ENCODE data around the gene PTPRC.

Gene PTPRC

DNA sequence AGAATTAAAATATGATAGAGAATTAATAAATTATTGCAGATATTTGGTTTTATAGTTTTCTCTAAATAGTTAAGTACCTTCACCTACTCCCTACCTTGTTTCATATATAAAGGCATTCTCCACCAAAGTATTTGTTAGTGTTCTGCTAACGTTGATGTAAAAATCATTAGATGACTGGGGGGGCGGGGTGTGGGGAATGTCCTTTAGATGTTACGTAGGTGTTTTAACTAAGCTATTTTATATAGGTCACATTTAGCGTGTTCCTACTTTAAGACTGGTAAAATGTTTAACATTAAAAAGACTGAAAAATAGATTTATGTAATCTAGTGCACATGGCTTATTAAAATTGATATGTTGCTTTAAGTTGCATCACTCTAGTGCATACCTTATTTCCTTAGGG lies 48.6 kb downstream of the PTPRC start:
- no peak for DNase-seq (ENCODE audit: low spot score)
- TF ChIP-seq, protein P1, sequence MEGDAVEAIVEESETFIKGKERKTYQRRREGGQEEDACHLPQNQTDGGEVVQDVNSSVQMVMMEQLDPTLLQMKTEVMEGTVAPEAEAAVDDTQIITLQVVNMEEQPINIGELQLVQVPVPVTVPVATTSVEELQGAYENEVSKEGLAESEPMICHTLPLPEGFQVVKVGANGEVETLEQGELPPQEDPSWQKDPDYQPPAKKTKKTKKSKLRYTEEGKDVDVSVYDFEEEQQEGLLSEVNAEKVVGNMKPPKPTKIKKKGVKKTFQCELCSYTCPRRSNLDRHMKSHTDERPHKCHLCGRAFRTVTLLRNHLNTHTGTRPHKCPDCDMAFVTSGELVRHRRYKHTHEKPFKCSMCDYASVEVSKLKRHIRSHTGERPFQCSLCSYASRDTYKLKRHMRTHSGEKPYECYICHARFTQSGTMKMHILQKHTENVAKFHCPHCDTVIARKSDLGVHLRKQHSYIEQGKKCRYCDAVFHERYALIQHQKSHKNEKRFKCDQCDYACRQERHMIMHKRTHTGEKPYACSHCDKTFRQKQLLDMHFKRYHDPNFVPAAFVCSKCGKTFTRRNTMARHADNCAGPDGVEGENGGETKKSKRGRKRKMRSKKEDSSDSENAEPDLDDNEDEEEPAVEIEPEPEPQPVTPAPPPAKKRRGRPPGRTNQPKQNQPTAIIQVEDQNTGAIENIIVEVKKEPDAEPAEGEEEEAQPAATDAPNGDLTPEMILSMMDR (IDR thresholded peaks at IDR 0.05; ENCODE audit: borderline replicate concordance, control extremely low read depth, extremely low read depth, insufficient read depth, missing control alignments), result no peak
- in situ Hi-C loops (cut with MboI; ENCODE audit: low sequenced_read_pairs, unreplicated experiment), result no loop called here

DNA sequence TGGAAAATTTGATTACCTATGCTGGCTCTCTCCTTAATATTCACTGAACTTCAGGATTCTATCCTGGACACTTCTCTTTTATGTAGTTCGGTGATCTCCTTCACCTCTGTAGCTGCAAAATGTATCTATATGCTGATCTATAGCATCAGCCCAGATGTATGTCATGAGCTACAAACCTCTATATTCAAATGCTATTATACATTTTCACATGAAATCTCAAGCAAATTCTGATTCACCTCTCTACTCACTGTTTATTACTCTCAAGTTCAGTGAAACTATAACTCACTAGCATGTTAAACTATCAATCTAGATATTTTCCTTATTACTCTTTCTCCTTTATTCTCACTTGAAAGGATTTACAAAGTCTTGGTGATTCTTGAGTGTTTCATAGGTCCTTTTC lies 52.2 kb downstream of the PTPRC start:
- TF ChIP-seq, protein P1 (IDR thresholded peaks at IDR 0.05; ENCODE audit: borderline replicate concordance, control extremely low read depth, extremely low read depth, insufficient read depth, missing control alignments), result no peak
- in situ Hi-C loops (cut with MboI; ENCODE audit: low sequenced_read_pairs, unreplicated experiment), result no loop called here
- DNase-seq (ENCODE audit: low spot score), result no peak

DNA sequence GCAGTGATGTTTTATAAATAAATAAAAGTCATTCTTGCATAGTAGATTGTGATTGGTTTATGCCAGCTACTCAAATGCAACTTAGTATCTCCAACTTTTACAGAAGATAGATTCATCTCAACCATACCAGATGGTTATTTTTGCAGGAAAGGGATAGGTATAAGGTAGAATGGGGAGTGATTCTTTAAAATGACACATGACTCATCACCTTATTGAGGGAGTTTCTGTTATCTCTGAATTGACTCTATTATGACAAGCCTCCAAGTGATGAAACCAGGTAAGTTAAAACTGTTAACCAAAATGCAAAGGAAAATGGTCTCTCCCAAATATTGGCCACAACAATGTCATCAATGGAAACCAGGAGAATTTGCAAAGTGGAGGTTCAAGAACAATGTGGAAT lies 54.5 kb downstream of the PTPRC start:
- in situ Hi-C loops (cut with MboI; ENCODE audit: low sequenced_read_pairs, unreplicated experiment), result no loop called here
- TF ChIP-seq, protein P1 (IDR thresholded peaks at IDR 0.05; ENCODE audit: borderline replicate concordance, control extremely low read depth, extremely low read depth, insufficient read depth, missing control alignments), result no peak
- DNase-seq (ENCODE audit: low spot score), result no peak

DNA sequence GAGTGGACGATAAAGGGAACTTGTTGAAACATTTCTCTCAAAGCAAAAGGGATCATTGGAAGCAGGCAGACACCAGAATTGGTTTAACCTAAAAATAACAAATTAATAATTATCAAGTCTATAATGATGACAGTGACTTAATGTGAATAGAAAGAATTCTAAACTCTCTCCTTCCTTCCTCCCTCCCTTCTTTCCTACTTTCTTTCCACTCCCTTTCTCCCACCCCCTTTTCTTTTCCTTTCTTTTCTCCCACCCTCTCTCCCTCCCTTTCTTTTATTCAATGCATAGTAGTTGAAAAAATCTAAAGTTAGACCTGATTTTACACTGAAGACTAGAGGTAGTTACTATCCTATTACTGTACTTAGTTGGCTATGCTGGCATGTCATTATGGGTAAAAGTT lies 55.7 kb downstream of the PTPRC start:
- DNase-seq (ENCODE audit: low spot score), result no peak
- in situ Hi-C loops (cut with MboI; ENCODE audit: low sequenced_read_pairs, unreplicated experiment), result no loop called here

DNA sequence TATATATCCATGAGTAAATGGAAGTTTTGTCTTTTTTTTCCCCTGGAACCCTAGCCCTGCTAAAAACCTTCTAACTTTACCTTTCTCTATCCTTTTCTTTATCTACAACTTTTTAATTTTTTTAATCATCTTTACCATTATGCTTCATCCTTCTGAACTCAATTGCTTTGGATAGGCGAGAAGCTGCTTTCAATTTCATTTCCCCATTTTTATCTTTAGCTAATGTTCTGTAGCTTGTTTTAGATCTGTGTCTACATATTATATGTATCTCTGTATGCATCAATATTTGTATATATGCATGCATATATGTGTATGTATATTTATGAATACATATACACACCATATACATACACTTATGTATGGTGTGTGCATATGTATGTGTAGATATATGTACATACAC lies 57.4 kb downstream of the PTPRC start:
- in situ Hi-C loops (cut with MboI; ENCODE audit: low sequenced_read_pairs, unreplicated experiment), result no loop called here
- no peak for DNase-seq (ENCODE audit: low spot score)
- TF ChIP-seq, protein P1 (IDR thresholded peaks at IDR 0.05; ENCODE audit: borderline replicate concordance, control extremely low read depth, extremely low read depth, insufficient read depth, missing control alignments), result no peak

More for the DNA sequence above, 55.7 kb downstream of the PTPRC start:
- TF ChIP-seq, protein P1 (IDR thresholded peaks at IDR 0.05; ENCODE audit: borderline replicate concordance, control extremely low read depth, extremely low read depth, insufficient read depth, missing control alignments), result no peak

DNA sequence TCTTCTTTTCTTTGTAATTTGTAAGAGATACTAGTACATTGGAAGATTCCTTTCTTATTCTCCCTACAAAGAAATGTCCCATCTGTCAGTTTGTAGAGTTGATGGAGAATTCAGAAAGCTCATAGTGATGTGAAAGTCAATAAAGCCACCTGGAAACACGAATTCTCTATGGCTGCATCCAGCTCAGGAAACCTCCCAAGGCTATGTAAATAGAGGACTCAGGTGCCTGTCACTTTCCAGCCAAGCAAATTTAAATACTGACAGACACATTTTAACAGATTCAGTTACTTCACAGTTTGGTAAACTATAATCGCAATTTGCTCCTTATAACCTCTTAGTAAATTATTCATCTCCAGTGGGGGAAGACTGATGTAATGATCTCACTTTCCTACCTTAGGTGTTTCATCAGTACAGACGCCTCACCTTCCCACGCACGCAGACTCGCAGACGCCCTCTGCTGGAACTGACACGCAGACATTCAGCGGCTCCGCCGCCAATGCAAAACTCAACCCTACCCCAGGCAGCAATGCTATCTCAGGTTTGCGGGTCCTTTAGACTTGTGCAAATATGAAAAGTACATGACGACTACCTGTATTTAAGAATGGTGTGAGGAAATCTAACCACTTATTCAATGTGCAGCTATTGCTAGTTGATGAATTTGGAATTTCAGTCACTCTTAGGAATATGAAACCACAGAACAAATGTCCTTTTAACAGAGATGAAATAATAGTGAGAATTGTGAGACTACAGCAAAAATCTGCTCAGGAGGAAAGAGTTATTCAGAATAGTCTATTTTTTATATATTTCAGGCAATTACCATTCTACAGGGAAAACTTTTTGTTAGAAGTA lies 60.6 kb downstream of the PTPRC start:
- TF ChIP-seq, protein P1 (IDR thresholded peaks at IDR 0.05; ENCODE audit: borderline replicate concordance, control extremely low read depth, extremely low read depth, insufficient read depth, missing control alignments), result peak; percentile 3
- no peak for DNase-seq (ENCODE audit: low spot score)
- in situ Hi-C loops (cut with MboI; ENCODE audit: low sequenced_read_pairs, unreplicated experiment), result no loop called here
